Endodermal cell (in vitro differentiated cells): ENCODE measurements around the gene RPL4. TPM values are rescaled to one million over a fixed set of nuclear protein-coding genes. Genes with fewer than 3 reads are reported as not detected.
A peak's percentile ranks its signal among the peaks of the same experiment; 100 is the strongest.
"Not testable (repeated sequence)": the region's sequence is repeated elsewhere in the genome, so short reads cannot be mapped to it uniquely, and the experiment has no call there.

Source experiments
- DNase-seq: peaks from one replicate; pipeline ENCODE4 v3.0.0-alpha.2; 2017
- H3K27ac ChIP-seq: 2 replicates; pipeline ENCODE4 v1.5.1; 2013; ENCODE audit warnings: mild to moderate bottlenecking, low read depth, low read length, moderate library complexity
- H3K27me3 ChIP-seq: 2 replicates; pipeline ENCODE4 v1.6.1; 2013; ENCODE audit warnings: mild to moderate bottlenecking, low read length, moderate library complexity; ENCODE audit not compliant: insufficient read depth, control insufficient read depth, poor library complexity, severe bottlenecking
- H3K36me3 ChIP-seq: 2 replicates; pipeline ENCODE4 v1.7.0; 2013; ENCODE audit warnings: mild to moderate bottlenecking, low read length, moderate library complexity; ENCODE audit not compliant: control insufficient read depth, insufficient read depth
- H3K4me1 ChIP-seq: one replicate; pipeline ENCODE4 v1.7.0; 2013; ENCODE audit warnings: low read length; ENCODE audit not compliant: control insufficient read depth, insufficient read depth
- H3K4me3 ChIP-seq: 2 replicates; pipeline ENCODE4 v1.5.1; 2013; ENCODE audit warnings: mild to moderate bottlenecking, low read length, moderate library complexity
- H3K9ac ChIP-seq: 2 replicates; pipeline ENCODE4 v1.6.1; 2013; ENCODE audit warnings: mild to moderate bottlenecking, low read length, moderate library complexity; ENCODE audit not compliant: poor library complexity, severe bottlenecking; ENCODE audit errors: extremely low read depth
- H3K9me3 ChIP-seq: 2 replicates; pipeline ENCODE4 v1.6.1; 2013; ENCODE audit warnings: mild to moderate bottlenecking, low read length, moderate library complexity; ENCODE audit not compliant: control insufficient read depth
- H3K27ac Mint-ChIP-seq: 2 replicates; pipeline ENCODE4 v1.8.0; 2020; ENCODE audit warnings: mixed read lengths
- H3K27me3 Mint-ChIP-seq: 2 replicates; pipeline ENCODE4 v1.8.0; 2021; ENCODE audit warnings: mild to moderate bottlenecking, mixed read lengths; ENCODE audit not compliant: insufficient read depth
- H3K36me3 Mint-ChIP-seq: 2 replicates; pipeline ENCODE4 v1.8.0; 2020; ENCODE audit warnings: low read depth, mixed read lengths
- H3K4me1 Mint-ChIP-seq: 2 replicates; pipeline ENCODE4 v1.8.0; 2020; ENCODE audit warnings: mixed read lengths
- H3K4me3 Mint-ChIP-seq: 2 replicates; pipeline ENCODE4 v1.8.0; 2020; ENCODE audit warnings: mild to moderate bottlenecking, moderate library complexity, mixed read lengths
- H3K9me3 Mint-ChIP-seq: 2 replicates; pipeline ENCODE4 v1.8.0; 2020; ENCODE audit warnings: mild to moderate bottlenecking, mixed read lengths
- CTCF ChIP-seq: fragments of 200-600 bp; sonication (generic); conservative IDR thresholded peaks from 2 replicates; pipeline ENCODE4 v1.5.0; 2021; ENCODE audit warnings: antibody characterized with exemption, mild to moderate bottlenecking
- WGBS, 2 experiments: methylation state at CpG; one replicate each; pipeline versions ENCODE4 v1.1.5 to v1.1.7; 2013; ENCODE audit warnings: missing lambda C conversion rate in 2 of 2, mixed read lengths in 1 of 2; ENCODE audit not compliant: insufficient coverage in 1 of 2, insufficient read length in 1 of 2; 5-methylcytosine and 5-hydroxymethylcytosine counted together
- total RNA-seq, 2 donors: library from RNA; stranded (reverse); fragmentation: NEBNext Ultra II Directional in 1 of 2; extraction: Animal tissue kit (Norgen Biotek cat#: 25700) in 1 of 2; gene quantifications; 2 replicates in 1 of 2; 3 replicates in 1 of 2; pipeline ENCODE4 v1.2.1, GENCODE V29; 2021

Gene RPL4
- total RNA-seq, 2 donors from 2014 or later = 2,700 to 3,227 TPM

- H3K4me1 Mint-ChIP-seq = peaks cover 29% of the 10 kb centered on the region
- DNase-seq = no peak
- peak overlapping the region; percentile 91 for H3K4me3 Mint-ChIP-seq
- Histone ChIP-seq H3K4me3 (peak overlapping the region; percentile 96), H3K4me1 (peaks cover 2% of the 10 kb centered on the region), H3K27me3 (no peaks in the 10 kb centered on the region), H3K36me3 (peaks cover 60% of the 10 kb centered on the region), H3K27ac (no peak overlapping the region), H3K9me3 (no peaks in the 10 kb centered on the region), H3K9ac (peak overlapping the region; percentile 96)
- no peaks in the 10 kb centered on the region for H3K9me3 Mint-ChIP-seq
- TF ChIP-seq CTCF = no peak
- H3K27me3 Mint-ChIP-seq = no peaks in the 10 kb centered on the region
- peaks cover 65% of the 10 kb centered on the region for H3K36me3 Mint-ChIP-seq
- 92 to 96% methylated on average over 10 of the region's 10 CpGs for WGBS, 2 experiments
- H3K27ac Mint-ChIP-seq = peak overlapping the region; percentile 78
Observed at GRCh38 chr15:66502491-66502890, 2.2 kb downstream of the RPL4 start.

- H3K27ac Mint-ChIP-seq = peak overlapping the region; percentile 11
- H3K4me3 ChIP-seq, H3K27ac ChIP-seq, H3K4me1 ChIP-seq, H3K9me3 Mint-ChIP-seq, H3K27me3 Mint-ChIP-seq, H3K4me3 Mint-ChIP-seq, H3K9ac ChIP-seq, H3K9me3 ChIP-seq, DNase-seq, H3K27me3 ChIP-seq: not testable (repeated sequence)
- whole genome bisulfite sequencing, 2 experiments = 83 to 94% methylated on average over 4 to 7 of the region's 7 CpGs
- H3K4me1 Mint-ChIP-seq = peaks cover 22% of the 10 kb centered on the region
- peaks cover 68% of the 10 kb centered on the region for H3K36me3 ChIP-seq
- peaks cover 69% of the 10 kb centered on the region for H3K36me3 Mint-ChIP-seq
Observed at GRCh38 chr15:66500346-66500745, 4.3 kb downstream of the RPL4 start.

GRCh38 chr15:66498501-66499386 is 5.9 kb downstream of the RPL4 start:
- H3K27me3 ChIP-seq = no peaks in the 10 kb centered on the region
- peaks cover 2% of the 10 kb centered on the region for H3K4me1 ChIP-seq
- H3K4me3 Mint-ChIP-seq = no peak overlapping the region
- H3K4me1 Mint-ChIP-seq = peaks cover 23% of the 10 kb centered on the region
- H3K9me3 Mint-ChIP-seq = no peaks in the 10 kb centered on the region
- H3K27ac Mint-ChIP-seq = peak overlapping the region; percentile 79
- peak overlapping the region; percentile 36 for H3K27ac ChIP-seq
- H3K9me3 ChIP-seq = no peaks in the 10 kb centered on the region
- peaks cover 84% of the 10 kb centered on the region for H3K36me3 ChIP-seq
- no peaks in the 10 kb centered on the region for H3K27me3 Mint-ChIP-seq
- no peak overlapping the region for H3K4me3 ChIP-seq
- H3K9ac ChIP-seq = no peak overlapping the region
- no peak for DNase-seq
- TF ChIP-seq CTCF = peak; percentile 71
- H3K36me3 Mint-ChIP-seq = peaks cover 72% of the 10 kb centered on the region
- 88% methylated on average over 3 of the region's 3 CpGs for WGBS, 2 experiments
